Hematopoietic multipotent progenitor cell (in vitro differentiated cells): Measurements from ENCODE around the gene ADSS1. TPM values are rescaled to one million over a fixed set of nuclear protein-coding genes. Genes with fewer than 3 reads are reported as not detected.
A peak's percentile ranks its signal among the peaks of the same experiment; 100 is the strongest.

ENCODE experiments used
- DNase-seq, 3 donors: peaks; one replicate each; pipeline ENCODE4 v3.0.0-alpha.2; 2011 to 2015; ENCODE audit warnings: low read depth in 2 of 3, low spot score in 2 of 3
- total RNA-seq: library from RNA; depleted of rRNA; stranded (reverse); fragments of >200 nt; gene quantifications from one replicate; pipeline ENCODE4 v1.2.3, GENCODE V29; 2012

ADSS1 gene
- total RNA-seq, 1 donor: 3.8 TPM

DNA sequence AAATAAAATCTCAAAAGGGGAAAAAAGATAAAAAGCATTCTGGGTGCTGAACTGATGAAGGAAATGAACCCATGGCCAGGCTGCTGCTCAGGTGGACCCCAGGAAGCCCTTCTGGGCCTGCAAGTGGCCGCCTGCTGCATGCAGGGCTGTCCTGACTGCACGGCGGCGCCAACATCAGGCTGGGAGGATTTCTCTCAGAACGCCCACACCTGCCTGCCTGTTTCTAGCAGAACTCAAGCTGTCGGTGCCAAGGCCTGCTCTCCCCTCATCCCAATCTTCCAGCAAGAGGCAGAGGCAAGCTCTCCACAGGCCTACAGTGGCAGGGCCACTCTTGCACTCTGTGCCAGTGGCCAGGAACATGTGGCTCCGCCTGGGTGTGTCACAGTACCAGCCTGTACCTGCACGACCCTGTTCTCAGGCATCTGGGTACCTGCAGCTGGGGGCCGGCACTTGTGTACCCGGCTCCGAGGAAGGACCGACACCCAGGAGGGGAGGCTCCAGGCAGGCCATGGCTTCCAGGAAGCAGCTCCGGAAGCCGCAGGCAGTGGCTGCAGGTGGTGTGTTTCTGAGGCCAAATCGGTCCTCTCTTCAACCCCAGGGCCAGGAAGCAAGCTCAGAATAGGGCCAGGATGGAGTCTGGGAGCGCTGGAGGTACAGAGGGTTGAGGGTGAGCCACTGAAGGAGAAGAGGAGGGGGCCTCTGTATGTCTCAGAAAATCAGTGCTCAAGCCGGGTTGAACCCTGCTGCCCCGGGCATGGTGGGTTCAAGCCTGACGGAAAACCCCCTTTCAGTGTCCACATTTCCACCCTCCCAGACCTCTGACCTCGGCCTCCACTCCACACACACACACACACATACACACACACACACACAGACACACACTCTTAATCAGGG, 37.2 kb upstream of the ADSS1 start:
- DNase-seq: no peak

DNA sequence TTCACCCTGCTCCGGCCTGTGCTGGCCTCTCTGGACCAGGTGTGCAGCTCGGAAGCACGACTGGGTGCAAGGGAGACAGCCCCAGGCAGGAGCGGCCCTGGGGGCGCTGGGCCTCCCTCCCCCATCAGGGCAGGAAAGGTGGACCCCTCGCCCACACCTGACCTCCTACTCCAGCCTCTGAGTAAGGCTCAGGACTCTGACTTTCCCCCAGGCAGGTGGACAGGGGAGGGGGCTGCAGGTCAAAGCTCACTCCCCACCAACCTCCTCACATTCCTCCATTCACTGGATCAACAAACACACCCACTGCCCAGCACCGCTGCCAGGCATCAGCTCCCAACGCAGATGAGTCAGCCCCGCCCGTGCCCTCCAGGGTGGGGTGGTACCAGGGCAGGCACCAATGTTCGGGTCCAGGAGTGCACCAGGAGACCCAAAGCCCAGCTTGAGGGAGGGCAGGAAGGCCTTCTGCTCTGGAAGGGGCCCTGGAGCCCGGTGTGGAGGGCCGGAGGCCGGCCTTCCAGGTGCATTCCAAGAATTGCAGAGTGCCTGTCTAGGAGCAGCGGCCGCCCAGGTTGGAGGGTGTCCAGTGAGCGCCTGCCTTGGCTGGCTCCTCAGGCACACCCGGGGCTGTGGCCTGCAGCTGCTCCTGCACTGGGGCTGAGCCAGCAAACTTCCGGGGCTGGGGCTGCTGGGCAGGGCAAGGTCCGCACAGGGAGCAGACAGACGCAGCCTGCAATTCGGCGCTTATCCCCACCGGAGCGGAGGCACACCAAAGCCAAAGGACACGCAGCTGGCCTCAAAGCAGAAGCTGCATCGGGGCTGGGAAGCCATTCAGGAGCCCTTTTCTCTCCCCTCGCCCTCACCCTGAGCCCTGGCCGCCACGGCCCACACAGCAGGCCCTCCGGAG, 36.2 kb upstream of the ADSS1 start:
- no peak for DNase-seq

DNA sequence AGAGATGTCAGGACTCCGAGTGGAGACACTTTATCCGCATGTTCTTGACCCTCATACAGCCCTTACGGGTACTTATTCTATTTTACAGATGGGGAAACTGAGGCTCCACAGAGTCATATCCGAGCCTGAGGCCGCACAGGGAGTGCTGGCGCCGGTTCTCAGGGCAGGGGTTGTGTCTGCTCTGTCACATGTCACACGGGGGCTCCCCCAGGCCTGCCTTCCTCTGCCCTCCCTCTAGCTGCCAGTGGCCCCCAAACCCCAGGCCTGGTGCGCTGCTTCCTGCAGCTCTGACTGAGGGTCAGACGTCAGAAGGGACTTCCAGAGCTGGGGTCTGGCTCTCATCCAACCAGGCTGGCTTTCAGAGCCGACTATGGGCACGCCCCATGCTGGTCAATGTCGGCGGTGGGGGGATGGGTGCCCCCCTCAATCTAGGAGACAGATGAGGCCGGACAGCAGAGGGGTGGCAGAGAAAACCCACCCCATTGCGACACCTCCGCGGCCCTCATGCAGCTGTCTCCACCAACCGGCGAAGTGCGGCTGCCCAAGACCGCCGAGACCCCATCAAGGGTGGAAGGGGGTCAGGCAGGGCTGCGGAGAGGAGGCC, 35.4 kb upstream of the ADSS1 start:
- no peak for DNase-seq

DNA sequence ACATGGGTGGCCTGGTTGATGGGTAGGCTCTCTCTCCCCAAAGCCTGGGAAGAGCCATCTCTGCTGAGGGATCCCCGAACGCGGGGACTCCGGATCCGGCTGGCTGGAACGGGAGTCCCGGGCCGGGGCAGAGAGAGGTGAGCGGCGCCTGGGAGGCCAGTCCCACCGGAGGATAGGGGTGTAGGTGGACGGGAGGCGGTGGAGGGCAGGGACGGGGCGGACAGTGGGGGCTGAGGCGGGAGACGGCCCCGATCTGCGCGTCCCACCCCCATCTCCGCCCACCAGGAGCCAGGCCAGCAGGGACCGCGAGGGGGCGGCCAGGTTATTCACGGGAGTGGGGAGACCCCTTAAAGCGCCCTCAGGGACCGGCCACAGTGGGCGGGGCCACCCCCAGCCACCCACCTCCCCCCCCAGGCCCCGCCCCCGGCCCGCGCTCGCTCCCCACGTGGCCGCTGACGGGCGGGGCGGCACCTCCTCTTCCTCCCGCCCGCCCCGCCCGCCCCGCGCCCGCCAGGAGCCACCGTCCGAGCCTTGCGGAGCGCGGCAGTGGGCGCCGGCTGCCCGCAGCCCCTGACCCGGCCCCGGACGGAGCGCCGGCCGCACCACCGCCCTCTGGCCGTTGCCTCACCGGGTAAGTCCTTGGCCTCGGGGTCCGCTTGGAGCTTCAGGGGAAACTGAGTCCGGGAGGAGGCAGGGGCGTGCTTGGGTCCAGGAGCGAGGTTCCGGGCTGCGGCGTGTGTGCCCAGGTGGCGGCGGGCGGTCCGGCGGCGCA, 34.7 kb upstream of the ADSS1 start, which contains the start of gene INF2:
INF2 (plus strand) TSS at position 510 of the 772 bp plus-strand sequence. CDS start 11,748 bp downstream, outside the sequence.
- DNase-seq: peak in 2 of 3 donors; percentile 54 to 58

DNA sequence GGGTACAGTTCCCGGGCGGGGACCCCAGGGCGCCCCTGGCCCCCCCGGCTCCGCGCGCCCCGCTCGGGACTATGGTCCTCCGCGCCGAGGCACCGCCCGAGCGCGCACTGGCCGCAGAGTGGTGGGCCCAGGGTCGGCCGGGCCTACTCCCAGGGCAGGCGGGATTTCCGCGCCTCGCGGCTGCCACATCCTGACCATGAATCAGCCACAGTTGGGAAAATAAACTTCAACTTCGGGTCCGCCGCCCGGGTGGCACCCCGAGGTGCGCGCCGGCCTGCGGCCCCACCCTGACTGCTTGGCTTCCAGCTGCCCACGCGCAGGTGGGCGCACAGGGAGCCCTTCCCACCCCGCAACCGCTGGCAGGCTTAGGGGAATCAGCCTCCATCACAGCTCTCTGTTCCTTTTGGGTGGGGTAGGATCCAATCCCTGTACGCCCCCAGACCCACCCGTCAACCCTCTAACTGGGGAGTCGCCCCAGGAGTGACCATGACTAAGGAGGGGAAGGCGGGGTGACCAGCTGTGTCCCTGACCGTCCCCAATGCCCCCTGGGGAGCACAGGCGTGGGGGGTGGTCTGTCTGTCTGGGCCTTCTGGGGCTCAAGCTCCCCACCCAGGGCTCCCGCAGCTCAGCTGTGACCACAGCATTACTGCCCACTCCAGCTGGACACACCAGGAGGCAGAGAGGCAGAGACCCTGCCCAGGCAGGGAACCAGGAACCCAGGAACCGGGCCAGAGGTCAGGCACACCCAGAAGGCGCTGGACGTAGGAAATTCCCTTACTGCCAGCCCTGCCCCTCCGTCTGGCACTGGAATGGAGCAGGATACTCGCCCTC, 33.9 kb upstream of the ADSS1 start:
- DNase-seq: no peak

DNA sequence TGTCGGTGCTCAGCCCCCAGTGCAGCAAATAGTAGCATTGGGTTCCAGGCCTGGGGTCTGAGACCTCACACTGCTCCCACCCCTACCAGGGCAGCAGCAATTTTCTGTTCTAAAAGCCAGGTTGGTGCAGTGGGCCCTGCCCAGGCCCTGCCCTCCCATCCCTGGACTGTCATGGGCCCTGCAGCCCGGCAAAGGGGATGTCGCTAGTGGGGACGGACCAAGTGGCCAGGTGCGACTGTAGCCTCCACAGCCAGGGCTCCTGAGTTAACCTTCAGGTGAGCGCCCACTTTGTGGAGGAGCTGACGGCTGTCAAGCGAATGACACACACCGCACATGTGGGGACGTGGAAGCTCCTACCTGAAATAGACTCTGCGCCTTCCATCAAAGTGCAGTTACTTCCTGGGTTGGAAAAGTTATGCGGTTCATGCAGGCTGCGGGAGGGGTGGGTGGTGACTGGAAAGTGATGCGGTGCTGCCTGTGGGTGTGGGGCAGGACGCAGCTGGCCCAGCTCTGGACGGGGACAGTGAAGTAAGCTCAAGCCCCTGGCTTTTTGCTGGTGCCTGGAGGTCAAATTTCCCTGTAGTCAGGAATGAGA, 33.1 kb upstream of the ADSS1 start:
- DNase-seq: no peak

DNA sequence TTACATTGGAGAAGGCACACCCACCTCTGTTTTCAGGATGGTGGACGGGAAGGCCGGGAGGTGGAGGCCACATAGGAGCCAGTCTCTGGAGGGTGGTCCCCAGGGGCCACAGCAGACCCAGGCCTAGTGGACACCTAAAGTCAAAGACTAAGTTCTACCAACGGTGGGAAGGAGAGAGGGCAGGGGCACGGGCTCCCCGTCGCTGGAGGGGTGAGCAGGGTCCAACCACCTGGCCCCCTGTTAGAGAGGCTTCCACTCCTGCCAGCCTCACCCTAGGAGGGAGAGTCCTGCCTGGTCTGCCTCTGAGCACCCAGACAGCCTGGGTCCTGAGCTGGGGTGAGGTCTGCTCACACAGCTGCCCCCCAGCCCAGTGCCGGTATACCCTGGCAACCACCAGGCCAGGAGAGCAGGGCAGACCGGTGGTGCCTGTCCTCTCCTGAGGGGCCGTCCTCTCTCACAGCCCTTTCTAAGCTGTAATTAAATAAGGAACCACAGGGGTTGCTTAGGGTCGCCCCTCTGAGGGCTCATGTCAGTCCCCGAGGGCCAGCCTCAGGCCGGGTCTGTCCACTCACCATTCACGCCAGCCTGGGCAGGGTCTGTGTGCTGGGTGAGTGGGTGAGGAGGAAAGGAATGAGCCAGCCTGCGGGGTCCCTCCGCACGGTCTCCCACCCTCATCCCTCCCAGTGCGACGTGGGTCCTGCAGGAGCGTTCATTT, 32.3 kb upstream of the ADSS1 start:
- no peak for DNase-seq

DNA sequence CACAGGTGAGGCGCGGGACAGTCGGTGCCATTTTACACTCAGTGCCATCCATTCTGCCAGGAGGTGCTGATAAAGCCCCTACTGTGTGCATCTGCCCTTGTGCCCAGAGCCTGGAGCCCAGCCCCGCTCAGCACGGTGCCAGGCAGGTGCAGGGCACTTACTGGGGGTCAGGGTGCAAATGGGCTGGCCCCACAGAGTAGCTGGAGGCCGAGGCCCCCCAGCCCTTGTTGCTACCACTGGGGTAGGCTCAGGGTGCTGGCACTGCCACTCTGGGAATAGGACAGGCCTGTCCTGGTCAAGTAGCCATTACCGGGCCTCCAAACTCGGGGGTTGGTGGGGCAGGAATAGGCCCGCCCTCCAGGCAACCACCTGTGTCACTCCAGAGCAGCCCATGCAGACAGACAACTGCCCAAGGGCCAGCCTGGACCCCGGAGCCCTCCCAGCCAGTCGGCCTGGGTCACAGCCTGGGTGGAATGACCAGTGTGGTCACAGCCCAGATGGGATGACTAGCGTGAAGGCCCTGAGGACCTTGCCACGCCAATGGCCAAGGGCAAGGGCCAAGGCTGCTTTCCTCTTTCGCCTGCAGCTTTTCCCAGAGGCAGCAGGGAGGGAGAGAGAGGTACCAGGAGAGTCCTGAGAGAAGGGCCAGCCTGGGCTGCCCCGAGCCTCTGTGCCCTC, 31.6 kb upstream of the ADSS1 start:
- DNase-seq: no peak

DNA sequence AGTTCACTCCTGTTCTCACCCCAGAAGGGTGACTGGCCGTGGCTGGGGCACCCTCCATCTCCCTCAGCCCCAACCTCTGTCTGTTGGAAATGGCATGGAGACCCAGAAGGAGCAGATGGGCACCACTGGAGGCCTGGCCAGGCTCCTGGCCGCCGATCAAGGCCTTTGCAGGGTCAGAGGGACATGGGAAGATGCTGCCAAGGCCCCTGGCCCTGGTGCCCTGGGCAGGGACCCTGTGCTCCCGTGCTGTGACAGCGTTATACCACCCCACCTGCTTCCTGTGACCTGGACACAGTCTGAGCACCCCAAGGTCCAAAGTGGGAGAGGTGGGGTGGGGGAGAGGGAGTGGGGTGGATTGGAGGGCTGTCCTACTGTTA, 31.1 kb upstream of the ADSS1 start:
- no peak for DNase-seq

DNA sequence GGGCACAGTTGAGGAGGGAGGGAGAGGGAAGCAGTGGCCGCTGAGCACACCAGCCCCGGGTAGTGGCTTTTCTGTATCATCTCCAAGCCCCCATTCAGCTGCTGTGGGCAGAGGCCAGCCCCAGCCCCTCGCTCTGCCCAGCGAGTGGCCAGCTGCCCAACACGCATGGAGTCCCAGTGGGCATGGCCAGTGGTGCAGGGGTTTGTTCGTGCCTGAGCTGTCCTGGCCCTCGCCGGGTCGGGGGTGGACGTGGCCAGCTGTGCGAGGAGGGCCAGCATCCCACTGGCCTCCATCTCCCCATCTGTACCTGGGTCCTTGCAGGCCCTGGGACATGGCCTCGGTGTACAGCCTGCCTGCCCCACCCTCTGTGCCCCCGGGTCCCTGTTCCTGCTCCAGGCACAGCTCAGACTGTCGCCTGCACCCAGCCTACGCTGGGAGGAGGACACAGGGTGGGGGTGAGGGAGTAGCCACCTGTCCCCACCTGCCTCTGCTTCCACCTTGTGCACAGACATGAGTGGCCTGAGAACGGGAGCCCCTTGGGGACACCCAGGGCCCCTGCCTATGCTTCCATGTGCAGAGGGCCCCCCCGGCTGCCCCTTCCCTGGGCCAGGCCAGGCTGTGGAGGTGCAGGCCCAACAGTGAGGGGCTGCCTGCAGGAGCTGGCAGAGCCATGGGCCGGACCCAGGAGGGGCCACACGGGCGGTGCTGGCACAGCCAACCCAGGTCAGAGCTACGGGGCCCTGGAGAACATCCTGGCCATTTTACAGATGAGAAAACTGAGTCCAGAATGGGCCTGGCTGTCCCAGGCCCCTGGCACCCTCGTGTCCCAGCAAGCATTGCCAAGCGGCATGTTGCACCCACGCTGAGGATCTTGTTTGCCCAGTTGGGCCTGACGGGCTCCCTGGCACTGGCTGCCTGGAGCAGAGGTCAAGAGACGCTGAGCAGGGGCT, 30.3 kb upstream of the ADSS1 start:
- DNase-seq: no peak

DNA sequence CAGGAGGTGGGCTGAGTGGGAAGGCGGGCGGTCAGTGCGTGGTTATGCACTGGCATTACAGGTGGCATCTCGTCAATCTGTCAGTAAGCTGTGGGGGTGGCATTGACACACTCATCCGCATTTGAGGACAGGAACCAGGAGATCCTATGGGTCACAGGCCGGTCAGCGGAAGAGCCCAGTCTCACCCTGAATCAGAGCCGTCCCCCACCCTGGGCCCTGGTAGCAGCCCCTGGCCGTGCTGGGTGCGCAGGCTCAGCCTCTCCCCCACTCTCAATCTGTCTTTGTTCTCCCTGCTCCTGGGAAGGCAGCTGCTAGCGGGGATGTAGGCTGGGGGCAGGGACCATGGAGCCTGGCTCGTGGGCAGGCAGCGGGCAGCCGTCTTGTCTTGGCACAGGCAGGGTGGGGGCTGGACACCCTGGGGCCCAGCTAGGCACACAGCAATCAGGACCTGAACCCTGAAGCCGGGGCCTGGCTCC, 29.5 kb upstream of the ADSS1 start:
- DNase-seq: no peak

DNA sequence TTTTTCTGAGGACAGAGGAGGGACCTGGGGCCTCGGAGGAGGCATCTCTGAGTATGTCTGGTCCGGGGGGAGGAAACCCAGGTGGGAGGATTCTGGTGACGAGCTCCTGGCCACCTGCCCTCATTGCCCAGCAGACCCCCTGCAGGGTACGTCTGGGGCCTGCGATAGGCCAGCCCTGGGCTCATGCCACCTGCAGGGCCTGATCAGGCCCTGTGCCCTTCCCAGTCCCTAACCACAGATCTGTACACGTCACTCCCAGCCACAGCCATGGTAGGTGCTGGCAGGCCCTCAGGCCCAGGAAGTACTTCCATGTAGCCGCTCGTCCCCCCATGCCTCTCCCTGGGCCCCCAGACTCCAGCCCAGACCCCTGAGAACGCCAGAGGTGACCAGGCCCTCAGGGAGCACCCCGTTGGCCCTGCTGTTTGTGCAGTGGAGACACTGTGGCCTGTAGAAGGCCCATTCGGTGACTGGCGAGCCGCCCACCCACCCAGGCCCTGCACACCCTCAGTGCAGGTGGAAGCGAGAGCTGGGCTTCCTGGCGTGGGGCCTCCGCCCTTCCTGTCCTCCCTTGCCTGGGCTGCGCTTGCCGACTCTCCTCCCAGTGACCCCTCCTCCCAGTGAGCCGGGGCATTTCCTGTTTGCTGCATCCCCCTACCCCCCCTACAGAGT, 28.9 kb upstream of the ADSS1 start:
- DNase-seq: peak in 1 of 3 donors; percentile 71

DNA sequence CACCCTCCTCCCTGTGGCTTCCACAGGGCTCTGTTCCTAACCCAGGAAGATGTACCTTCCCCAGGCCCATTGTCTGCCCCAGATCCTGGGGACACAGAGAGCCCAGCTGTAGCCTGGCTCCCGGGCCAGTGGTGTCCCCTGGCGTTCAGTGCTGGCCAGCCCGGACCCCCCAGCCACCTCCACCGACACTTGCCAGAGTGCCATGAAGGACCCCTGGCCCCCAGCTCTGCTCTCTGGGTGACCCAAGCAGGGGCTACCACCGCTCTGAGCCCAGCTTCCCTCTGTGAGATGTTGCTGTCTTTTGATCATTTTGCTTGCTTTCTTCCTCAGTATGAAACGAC, 28.4 kb upstream of the ADSS1 start:
- no peak for DNase-seq

DNA sequence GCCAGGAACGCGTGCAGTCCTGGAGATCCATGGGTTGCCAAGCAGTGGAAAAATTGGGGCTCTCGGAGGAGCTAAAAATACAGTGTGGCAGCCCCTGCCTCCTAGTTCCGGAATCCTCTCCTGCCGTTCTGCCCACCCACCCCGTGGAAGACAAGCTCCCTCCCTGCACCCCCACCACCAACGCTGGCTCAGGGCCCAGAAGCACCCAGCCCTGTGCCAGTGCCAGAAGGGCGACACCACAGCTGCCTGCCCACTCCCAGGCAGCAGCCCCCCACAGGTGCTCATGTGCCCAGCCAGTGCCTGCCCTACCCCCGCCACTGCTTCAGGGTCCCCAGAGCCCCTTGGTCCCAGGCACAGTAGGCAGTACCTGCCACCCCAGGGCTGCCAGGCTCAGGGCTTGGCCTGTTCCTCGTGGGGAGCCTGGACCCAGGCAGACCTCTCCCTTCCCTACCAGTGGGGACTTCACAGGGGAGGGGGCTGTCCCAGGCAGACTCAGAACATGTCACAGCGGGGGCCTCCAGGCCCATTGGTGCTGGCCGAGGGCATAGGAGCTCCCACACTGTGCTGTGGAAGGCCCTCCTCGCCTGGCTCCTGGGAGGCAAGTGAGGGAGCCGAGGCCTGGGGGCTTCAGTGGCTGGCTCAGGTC, 27.2 kb upstream of the ADSS1 start:
- DNase-seq: no peak

DNA sequence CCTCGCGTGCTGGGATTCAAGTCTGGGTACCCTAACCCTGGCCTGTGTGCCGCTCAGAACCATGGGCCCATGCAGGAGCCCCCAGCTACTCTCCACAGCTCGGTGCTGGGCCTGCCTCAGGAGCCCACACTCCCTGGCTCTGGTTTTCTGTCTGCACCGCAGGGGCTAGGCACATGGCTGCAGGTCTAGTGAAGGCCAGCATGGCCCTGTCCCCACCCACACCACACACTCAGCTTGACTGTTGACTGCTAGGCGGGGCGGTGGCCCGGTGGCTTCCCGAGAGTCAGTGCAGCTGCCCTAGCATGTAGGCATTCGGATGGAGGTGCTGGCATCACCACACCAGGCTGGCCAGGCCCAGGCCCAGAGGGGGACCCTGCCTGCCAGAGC, 26.7 kb upstream of the ADSS1 start:
- no peak for DNase-seq
